GM08714 (cell line): Measurements from ENCODE around the gene CCDC89.
"Not testable (repeated sequence)": the region's sequence is repeated elsewhere in the genome, so short reads cannot be mapped to it uniquely, and the experiment has no call there.

Source experiments
- H3K4me3 ChIP-seq: fragments of 200-500 bp; sonication (Bioruptor generic); 2 replicates; pipeline ENCODE4 v1.5.1; 2014; ENCODE audit warnings: mild to moderate bottlenecking, low read length, inconsistent platforms
- ZNF274 ChIP-seq: IDR thresholded peaks from 2 replicates; pipeline ENCODE4 v1.6.1; 2012; ENCODE audit warnings: mild to moderate bottlenecking, low read depth, low read length

The CCDC89 gene

GRCh38 chr11:85672105-85672902 lies 13.7 kb downstream of the CCDC89 start:
- no peak overlapping the region for H3K4me3 ChIP-seq
- TF ChIP-seq ZNF274 = no peak

DNA sequence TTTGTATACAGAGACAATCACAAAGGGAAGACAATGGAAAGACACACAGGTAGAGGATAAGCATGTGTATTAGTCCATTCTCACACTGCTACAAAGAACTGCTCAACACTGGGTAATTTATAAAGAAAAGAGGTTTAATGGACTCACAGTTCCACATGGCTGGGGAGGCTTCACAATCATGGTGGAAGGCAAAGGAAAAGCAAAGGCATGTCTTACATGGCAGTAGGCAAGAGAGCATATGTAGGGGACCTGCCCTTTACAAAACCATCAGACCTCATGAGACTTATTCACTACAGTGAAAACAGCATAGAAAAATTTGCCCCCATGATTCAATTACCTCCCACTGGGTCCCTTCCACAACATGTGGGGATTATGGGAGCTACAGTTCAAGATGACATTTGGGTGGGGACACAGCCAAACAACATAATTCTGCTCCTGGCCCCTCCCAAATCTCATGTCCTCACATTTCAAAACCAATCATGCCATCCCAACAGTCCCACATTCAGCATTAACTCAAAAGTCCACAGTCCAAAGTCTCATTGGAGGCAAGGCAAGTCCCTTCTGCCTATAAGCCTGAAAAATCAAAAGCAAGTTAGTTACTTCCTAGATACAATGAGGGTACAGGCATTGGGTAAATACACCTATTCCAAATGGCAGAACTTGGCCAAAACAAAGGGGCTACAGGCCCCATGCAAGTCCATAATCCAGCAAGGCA lies 14.9 kb downstream of the CCDC89 start:
- H3K4me3 ChIP-seq = not testable (repeated sequence)

DNA sequence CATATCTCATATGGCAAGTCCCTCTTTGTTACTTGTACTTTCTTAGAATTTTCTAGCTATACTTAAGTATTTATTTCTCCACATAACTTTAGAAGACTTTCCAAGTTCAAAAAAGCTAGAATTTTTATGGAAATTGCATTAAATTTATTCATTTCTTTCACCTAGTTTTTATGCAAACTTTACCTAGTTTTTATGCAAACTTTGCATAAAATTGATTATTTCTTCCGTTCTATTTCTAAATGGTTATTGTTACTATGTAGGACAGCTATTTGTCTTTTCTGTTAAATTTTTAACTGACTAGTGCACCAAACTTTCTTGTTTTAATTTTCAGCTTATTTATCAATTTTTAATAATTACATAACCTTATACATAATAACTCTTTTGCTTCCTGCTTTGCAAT lies 17.8 kb downstream of the CCDC89 start:
- no peak overlapping the region for H3K4me3 ChIP-seq
- TF ChIP-seq ZNF274 = no peak

DNA sequence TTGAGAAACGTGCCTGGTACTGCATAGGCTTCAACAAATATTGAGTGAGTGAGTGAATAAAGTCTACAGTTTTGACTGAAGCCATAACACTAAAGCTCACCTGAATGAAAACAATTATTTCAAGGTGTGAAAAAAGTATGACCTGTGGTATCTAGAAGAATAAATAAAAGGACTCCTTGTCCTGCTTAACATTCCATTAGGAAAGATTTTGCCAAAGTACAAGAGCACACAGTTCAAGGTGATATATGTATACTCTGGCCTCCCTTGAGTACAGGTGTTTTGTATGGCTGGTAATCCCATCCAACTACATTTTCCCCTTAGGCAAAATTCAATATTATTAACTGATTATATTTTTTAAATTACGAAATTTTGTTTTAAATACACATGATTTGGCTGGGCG lies 19.3 kb downstream of the CCDC89 start:
- no peak overlapping the region for H3K4me3 ChIP-seq
- TF ChIP-seq ZNF274 = no peak

- H3K4me3 ChIP-seq = no peak overlapping the region
- no peak for TF ChIP-seq ZNF274
Observed at GRCh38 chr11:85665733-85666132, 20.3 kb downstream of the CCDC89 start.

DNA sequence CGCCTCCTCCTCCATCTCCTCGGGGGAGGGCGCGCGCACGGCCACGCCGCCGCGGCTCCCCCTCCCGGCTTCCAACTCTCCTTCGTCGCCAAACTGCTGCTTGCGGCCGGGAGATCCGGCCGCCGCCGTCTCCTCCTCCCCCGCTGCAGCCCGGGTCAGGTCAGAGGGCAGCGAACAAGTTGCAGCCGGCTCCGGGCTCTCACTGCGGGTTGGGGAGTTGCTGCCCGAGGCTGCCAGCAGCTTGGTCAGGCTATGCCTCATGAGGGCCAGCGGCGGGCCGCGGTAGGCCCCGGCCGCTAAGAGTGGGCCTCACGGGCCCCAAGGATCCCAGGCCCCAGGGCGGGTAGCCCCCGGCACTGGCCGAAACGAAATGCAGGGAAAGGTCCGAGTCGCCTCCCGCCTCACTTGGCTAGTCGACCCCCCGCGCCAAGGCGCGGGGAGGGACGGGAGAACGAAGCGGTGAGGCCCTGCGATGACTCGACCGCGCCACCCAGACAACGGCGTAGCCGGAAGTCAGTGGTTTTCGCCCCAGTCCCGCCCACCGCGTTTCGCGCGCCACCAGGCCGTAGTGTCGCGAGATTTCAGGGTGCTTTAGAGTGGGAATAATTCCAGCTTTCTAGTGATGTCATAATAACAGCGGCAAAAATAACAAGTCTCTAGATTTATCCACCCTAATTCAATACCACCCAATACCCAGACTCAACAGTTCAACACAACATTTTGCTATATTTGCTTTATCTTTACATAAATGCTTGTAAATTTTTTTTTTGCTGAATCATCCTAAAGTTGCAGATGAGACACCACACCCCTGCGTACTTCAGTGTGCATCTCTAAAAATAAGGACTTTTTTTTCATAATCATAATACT lies 21.1 kb downstream of the CCDC89 start, which contains the start of gene CREBZF:
TSS of gene CREBZF (minus strand) at position 515 of the 867 bp plus-strand sequence. CDS start at position 261, 254 bp downstream.
- no peak for TF ChIP-seq ZNF274
- H3K4me3 ChIP-seq = peak within 1 kb of the TSS; percentile 88

GRCh38 chr11:85663753-85664614 lies 22.0 kb downstream of the CCDC89 start:
- no peak for TF ChIP-seq ZNF274
- peak overlapping the region; percentile 88 for H3K4me3 ChIP-seq

DNA sequence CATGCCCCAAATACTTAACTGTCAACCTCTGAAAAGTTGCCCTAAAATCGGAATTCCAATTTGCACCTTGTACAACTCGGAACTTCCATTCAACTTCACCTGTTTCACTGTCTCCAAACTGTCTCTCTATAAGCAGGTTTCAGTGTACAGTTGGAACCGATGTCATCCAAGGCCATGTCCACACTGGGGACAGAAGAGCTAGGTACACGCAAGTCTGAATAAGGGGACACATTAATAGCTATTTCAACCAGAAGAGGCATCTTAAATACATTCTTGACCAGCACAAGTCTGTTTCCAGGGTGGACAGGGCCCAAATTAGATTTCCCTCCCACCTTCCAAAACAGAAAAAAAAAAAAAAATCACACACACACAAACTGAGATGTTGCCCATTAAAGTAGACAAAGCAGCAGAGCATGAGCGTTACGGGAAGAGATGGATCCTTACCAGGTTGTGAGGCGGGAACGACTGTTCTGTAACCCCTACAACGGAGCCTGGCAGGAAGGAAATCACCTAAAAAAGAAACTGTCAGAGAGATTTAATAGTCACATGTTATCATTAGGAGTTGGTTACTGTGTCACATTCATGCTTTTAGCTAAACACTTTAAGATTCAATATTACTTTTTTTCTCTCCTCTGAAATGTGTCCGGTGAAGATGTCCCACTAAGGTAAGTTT lies 22.8 kb downstream of the CCDC89 start:
- H3K4me3 ChIP-seq = peak overlapping the region; percentile 88
- no peak for TF ChIP-seq ZNF274

GRCh38 chr11:85661972-85662664 lies 23.9 kb downstream of the CCDC89 start:
- H3K4me3 ChIP-seq = peak overlapping the region; percentile 88; the same call in 1 of the 2 replicates
- no peak for TF ChIP-seq ZNF274

DNA sequence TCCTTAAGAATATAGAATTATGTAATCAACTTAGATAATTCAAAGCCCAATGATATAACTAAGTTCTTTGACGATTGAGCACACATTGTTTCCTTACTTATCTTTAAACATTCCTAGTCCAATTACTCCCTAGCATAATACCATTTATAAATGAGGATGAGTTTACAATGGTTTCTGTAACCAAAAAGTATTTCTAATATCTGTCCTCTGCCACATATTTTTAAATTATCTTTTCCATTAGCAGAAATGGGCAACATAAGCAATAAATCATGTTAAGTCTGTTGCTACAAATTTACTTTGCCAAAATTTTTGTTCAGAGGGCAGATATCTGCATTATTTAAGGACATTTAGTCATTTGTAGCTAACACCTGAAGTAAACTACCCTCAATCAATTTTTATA lies 27.8 kb downstream of the CCDC89 start:
- H3K4me3 ChIP-seq = no peak overlapping the region
- no peak for TF ChIP-seq ZNF274

GRCh38 chr11:85656777-85657176 lies 29.2 kb downstream of the CCDC89 start:
- TF ChIP-seq ZNF274 = no peak
- no peak overlapping the region for H3K4me3 ChIP-seq

- not testable (repeated sequence) for H3K4me3 ChIP-seq
Observed at GRCh38 chr11:85654343-85654742, 31.7 kb downstream of the CCDC89 start.
